ENCODE results near the gene PDSS2. TPM values are rescaled to one million over a fixed set of nuclear protein-coding genes. Genes with fewer than 3 reads are reported as not detected.

PDSS2 gene
- total and polyA plus RNA-seq, 7 donors = 9.4 to 18.5 (median 11.1) TPM

DNA sequence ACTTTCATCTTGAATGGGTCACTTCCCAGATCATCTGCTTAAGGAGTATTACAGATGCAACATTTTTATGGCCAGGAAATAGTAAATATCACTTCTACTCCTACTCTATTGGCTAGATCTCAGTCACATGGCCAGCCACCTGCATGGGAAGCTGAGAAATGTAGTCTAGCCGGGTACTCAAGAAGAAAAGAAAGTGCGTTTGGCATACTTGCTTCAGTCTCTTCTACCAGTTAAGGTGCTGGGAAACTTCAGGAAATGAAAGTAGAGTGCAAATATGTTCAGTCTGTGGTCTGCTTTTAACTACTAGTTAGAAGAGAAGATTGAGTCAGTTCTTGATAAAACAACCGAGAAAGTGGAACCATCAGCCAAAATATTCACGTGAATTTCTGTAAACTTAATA lies 129.2 kb downstream of the PDSS2 start:
- intact Hi-C loops (cut with DNase I) = no loop called here
- H3K27ac ChIP-seq = no peak overlapping the region
- no peaks in the 10 kb centered on the region for H3K27me3 ChIP-seq
- WGBS, 2 donors = 48 to 68% methylated on average over 4 of the region's 4 CpGs
- TF ChIP-seq POLR2A (IDR thresholded peaks at IDR 0.05) (no peak), POLR2AphosphoS5 (IDR thresholded peaks at IDR 0.05) (no peak), EP300 (IDR thresholded peaks at IDR 0.05) (no peak)
- TF ChIP-seq, protein P1, sequence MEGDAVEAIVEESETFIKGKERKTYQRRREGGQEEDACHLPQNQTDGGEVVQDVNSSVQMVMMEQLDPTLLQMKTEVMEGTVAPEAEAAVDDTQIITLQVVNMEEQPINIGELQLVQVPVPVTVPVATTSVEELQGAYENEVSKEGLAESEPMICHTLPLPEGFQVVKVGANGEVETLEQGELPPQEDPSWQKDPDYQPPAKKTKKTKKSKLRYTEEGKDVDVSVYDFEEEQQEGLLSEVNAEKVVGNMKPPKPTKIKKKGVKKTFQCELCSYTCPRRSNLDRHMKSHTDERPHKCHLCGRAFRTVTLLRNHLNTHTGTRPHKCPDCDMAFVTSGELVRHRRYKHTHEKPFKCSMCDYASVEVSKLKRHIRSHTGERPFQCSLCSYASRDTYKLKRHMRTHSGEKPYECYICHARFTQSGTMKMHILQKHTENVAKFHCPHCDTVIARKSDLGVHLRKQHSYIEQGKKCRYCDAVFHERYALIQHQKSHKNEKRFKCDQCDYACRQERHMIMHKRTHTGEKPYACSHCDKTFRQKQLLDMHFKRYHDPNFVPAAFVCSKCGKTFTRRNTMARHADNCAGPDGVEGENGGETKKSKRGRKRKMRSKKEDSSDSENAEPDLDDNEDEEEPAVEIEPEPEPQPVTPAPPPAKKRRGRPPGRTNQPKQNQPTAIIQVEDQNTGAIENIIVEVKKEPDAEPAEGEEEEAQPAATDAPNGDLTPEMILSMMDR (IDR thresholded peaks at IDR 0.05) = no peak
- H3K4me1 ChIP-seq = no peaks in the 10 kb centered on the region
- no peaks in the 10 kb centered on the region for H3K9me3 ChIP-seq
- peaks cover 0 to 3% (median 0%) of the 10 kb centered on the region in 4 donors for H3K36me3 ChIP-seq
- H3K4me3 ChIP-seq = no peak overlapping the region
- no peak for DNase-seq

DNA sequence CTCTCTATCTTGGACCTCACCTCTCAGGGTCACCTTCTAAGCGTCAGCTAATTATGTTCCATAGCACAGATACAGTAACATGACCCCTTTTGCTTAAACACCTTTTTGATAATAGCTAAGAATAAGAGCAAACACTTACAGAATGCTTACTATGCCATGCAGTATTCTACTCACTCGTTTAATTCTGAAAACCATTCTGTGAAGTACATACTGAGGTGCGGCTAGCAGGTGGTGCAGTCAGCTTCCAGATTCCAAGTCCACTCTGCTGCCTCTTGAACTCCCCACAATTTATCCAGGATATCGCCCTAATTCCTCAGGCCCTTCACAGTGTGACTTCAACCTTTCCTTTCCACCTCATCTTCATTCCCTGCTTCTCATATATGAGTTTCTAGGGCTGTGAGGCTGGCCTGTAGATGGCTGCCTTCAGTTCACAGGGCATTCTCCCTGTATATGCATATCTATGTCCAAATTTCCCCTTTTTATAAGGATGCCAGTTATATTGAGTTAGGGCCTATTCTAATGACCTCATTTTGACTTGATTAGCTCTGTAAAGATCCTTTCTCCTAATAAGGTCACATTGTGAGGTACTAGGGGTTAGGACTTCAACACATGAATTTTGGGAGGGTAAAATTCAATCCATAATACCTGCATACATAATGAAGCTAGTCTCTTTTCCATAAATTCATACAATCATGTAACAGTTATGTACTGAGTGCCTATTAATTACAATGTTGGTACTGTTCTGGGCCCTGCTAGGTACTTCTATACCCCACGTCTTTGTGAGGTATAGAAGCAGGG lies 130.1 kb downstream of the PDSS2 start:
- no peak for DNase-seq
- 76 to 86% methylated on average over 5 of the region's 5 CpGs for WGBS, 2 donors
- Histone ChIP-seq H3K27me3 (no peaks in the 10 kb centered on the region), H3K4me1 (no peaks in the 10 kb centered on the region), H3K4me3 (no peak overlapping the region), H3K9me3 (no peaks in the 10 kb centered on the region), H3K36me3 (peaks cover 0 to 3% (median 0%) of the 10 kb centered on the region in 4 donors), H3K27ac (no peak overlapping the region)
- intact Hi-C loops (cut with DNase I) = no loop called here
- TF ChIP-seq POLR2AphosphoS5 (IDR thresholded peaks at IDR 0.05) (no peak), EP300 (IDR thresholded peaks at IDR 0.05) (no peak), POLR2A (IDR thresholded peaks at IDR 0.05) (no peak)
- TF ChIP-seq, protein P1 (IDR thresholded peaks at IDR 0.05) = no peak

DNA sequence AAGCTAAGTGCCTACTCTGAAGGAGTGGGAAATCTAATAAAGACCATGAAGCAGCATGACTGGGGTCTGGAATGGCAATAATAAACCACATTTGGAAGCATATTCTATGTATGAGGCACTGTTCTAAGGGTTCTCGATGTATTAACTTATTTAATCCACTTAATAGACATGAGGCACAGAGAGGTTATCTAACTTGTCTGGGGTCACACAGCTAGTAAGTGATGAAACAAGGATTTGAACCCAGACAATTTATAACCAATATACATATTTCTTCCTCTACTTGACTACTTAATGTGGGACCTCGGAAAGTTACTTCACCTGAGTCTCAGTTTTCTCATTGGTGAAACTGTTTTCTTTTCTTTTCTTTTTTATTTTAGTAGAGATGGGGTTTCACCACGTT lies 131.3 kb downstream of the PDSS2 start:
- no peak for DNase-seq
- Histone ChIP-seq H3K4me1 (no peaks in the 10 kb centered on the region), H3K36me3 (no peaks in the 10 kb centered on the region), H3K4me3 (no peak overlapping the region), H3K27ac (no peak overlapping the region), H3K9me3 (no peaks in the 10 kb centered on the region), H3K27me3 (no peaks in the 10 kb centered on the region)
- TF ChIP-seq POLR2A (IDR thresholded peaks at IDR 0.05) (no peak), POLR2AphosphoS5 (IDR thresholded peaks at IDR 0.05) (no peak), EP300 (IDR thresholded peaks at IDR 0.05) (no peak)
- TF ChIP-seq, protein P1 (IDR thresholded peaks at IDR 0.05) = no peak
- intact Hi-C loops (cut with DNase I) = no loop called here
- 89 to 96% methylated on average over 3 of the region's 3 CpGs for WGBS, 2 donors

DNA sequence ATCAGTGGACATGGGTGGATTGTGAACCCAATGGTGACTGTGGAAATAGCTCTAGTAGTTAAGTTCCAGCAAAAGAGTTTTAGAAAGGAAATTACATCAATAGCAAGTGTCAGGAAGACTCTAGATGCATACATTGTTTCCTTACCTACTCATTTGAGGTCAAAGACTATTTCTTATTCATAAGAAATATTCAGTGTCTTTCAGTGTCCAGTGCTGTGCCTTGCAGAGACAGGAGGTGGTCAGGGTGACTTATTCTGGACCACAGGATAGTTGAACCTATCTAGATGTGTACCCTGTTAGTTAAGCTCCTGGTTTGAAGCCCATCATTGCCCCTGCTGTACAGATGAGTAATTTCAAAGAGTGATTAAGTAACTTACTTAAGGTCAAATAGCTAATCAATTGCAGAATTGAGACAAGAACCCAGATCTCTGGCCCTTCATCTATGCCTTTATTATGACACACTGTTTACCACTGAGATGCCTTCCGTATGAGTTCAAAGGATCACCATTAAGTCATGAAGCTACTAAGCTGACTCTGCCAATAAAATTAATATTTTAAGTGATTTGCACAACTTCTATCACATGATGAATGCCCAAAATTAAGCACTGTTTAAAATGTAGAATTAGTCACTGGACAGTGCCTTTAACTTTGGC lies 136.1 kb downstream of the PDSS2 start:
- no peaks in the 10 kb centered on the region for H3K9me3 ChIP-seq
- no peaks in the 10 kb centered on the region for H3K27me3 ChIP-seq
- H3K4me3 ChIP-seq = no peak overlapping the region
- WGBS, 2 donors = 84 to 88% methylated on average over 1 of the region's 1 CpG
- no peak for DNase-seq
- H3K4me1 ChIP-seq = peaks cover 0 to 12% (median 2%) of the 10 kb centered on the region in 4 donors
- intact Hi-C loops (cut with DNase I) = no loop called here
- no peaks in the 10 kb centered on the region for H3K36me3 ChIP-seq
- H3K27ac ChIP-seq = no peak overlapping the region
- TF ChIP-seq POLR2A (IDR thresholded peaks at IDR 0.05) (no peak), POLR2AphosphoS5 (IDR thresholded peaks at IDR 0.05) (no peak), EP300 (IDR thresholded peaks at IDR 0.05) (no peak)
- TF ChIP-seq, protein P1 (IDR thresholded peaks at IDR 0.05) = no peak
